Limb (tissue), 2 donors: ENCODE data around the gene ZNF615.
A peak's percentile ranks its signal among the peaks of the same experiment; 100 is the strongest.
"Not testable (repeated sequence)": the region's sequence is repeated elsewhere in the genome, so short reads cannot be mapped to it uniquely, and the experiment has no call there.

ENCODE experiments used
- DNase-seq, 2 donors: peaks; one replicate each; pipeline ENCODE4 v3.0.0-alpha.2; 2016; ENCODE audit errors: extremely low spot score in 2 of 2

The ZNF615 gene

DNA sequence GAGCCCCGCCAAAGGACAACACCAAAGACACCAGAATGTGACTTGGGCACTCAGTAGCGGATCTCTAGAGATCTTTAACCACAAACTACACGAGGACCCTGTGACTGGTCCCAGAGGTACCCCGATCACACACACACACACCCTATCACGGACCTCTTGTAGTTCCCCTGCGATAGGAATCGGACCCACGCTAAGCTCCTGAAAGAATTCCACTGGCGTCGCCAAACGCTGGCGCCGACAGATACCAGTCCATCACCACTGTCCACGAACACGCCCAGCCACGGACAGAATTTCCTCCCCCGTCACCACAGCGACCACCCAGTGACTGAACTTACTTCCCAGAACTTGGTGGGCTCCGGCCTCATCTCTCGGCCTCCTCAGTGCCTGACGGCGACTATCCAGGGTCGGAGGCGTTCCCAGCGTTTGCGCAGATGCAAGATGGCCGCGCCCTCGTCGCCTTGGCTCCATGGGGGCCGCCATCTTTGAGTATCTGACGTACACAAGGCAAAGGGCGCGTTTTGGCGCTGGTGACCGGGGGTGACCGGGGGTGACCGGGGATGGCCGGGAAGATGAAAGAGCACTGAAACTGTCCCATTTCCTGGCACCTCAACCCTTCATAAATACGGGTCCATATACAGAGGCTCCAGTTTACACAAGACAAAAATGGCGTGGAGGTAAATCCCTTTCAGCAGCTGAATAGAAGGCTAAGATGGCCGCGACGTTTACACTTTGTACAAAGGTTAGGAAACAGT, at the start of gene ZNF615:
ZNF615 (minus strand) TSS at position 406 of the 752 bp plus-strand sequence. CDS start 4,500 bp downstream, outside the sequence.
- DNase-seq = peak; percentile 86 to 94

DNA sequence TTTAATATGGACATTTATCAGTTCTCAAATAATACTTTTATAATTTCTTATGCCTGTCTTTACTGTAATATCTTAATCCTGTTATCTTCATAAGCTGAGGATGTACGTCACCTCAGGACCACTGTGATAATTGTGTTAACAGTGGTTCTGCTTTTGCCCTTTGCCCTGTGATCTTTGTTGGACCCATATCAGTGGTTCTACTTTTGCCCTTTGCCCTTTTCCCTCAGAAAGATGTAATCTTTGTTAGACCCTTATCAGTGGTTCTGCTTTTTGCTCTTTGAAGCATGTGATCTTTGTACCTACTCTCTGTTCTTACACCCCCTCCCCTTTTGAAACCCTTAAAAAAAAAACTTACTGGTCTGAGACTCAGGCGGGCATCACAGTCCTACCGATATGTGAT, 48.5 kb upstream of the ZNF615 start:
- not testable (repeated sequence) for DNase-seq

DNA sequence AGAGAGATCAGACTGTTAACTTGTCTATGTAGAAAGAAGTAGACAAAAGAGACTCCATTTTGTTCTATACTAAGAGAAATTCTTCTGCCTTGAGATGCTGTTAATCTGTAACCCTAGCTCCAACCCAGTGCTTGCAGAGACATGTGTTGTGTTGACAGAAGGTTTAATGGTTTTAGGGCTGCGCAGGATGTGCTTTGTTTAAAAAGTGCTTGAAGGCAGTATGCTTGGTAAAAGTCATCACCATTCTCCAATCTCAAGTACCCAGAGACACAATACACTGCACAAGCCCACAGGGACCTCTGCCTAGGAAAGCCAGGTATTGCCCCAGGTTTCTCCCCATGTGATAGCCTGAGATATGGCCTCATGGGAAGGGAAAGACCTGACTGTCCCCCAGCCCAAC, 43.7 kb upstream of the ZNF615 start:
- not testable (repeated sequence) for DNase-seq

DNA sequence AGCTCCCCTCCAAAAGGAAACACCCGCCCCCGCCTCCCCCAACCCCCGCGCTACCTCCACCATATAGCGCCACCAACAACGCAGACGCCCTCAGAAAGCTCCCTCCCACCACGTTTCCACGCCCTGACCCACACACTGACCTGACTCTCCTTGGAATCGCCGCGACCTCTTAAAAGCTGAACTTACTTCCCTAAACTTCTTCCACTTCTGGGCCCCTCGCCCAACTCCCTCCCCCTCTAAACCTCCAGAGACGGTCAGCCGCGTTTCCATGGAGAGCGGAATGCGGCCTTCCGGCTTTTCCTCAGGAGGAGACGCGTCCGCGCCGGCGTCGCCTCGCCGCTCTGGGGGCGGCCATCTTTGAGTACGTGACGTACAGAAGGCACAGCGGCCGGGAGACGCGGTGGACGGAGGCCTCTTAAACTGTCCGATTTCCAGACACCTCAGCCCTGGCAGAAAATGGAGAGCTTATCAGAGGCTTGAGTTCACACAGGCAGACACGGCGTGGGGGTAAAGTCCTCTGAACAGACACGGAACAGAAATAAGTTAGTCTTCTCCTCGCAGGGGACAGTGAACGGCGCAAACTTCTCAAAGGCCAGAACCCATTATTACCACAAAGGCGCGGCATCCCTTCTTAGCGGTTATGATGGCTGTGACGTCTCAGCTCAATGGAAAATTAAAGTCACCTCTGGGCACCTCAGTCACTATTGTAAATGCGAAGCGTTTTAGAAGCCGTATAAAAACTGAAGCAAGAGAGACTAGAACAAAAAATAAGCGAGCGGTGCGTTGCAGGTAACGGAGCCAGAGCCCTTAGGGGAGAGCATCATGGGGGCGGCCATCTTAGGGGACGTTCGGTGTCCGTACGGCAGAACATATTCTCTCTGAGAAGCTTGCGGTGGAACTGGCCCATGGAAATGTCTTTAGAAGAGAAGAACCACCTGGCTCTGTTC, 40.8 kb upstream of the ZNF615 start, which contains the start of gene ZNF432:
ZNF432 (minus strand) TSS at position 284 of the 947 bp plus-strand sequence. CDS start 1,970 bp downstream, outside the sequence.
- peak; percentile 92 to 96 for DNase-seq

DNA sequence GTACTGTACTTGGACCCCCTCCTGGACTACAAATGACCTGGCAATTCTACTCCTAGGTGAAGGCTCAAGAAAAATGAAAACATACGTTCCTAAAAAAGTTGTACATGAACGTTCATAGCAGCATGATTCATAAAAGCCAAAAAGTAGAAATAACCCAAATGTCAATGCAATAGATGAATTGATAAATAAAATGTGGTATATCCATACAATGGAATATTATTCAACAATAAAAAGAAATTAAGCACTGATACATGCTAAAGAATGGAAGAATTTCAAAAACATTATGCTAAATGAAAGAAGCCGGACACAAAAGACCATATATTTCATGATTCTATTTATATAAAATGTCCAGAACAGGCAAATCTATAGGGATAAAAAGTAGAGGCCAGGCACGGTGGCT, 31.2 kb upstream of the ZNF615 start:
- DNase-seq = no peak

DNA sequence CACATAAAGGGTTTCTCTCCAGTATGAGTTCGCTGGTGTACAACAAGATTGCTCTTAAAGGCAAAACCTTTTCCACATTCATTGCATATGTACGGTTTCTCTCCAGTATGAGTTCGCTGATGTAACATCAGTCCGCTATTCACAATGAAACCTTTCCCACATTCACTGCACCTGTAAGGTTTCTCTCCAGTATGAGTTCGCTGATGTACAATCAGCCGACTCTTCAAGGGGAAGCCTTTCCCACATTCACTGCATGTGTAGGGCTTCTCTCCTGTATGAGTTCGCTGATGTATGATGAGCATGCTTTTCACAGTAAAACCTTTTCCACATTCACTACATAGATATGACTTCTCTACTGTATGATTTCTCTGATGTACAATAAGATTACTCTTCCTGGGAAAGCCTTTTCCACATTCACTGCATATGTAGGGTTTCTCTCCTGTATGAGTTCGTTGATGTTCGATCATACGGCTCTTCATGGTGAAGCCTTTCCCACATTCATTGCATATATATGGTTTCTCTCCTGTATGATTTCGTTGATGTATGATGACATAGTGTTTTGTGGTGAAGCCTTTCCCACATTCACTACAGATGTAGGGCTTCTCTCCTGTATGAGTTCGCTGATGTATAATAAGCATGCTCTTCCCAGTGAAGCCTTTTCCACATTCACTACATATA, 26.2 kb upstream of the ZNF615 start:
- DNase-seq = no peak

DNA sequence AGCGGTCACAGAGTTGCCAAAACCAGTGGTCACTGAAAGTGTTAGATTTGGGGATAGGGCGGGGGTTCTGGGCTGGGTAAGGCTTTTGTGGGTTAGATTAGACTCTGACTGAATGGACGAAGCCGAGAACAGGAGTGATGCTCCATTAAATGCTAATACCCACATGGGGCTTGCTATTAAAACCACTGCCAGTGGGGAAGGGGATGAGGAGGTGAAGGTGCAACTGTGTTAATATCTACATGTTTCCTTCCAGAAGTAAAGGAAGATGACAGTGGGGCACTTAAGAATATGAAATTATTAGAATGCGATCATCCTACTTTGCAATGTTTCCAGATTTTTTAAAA, 20.7 kb upstream of the ZNF615 start:
- DNase-seq = no peak

DNA sequence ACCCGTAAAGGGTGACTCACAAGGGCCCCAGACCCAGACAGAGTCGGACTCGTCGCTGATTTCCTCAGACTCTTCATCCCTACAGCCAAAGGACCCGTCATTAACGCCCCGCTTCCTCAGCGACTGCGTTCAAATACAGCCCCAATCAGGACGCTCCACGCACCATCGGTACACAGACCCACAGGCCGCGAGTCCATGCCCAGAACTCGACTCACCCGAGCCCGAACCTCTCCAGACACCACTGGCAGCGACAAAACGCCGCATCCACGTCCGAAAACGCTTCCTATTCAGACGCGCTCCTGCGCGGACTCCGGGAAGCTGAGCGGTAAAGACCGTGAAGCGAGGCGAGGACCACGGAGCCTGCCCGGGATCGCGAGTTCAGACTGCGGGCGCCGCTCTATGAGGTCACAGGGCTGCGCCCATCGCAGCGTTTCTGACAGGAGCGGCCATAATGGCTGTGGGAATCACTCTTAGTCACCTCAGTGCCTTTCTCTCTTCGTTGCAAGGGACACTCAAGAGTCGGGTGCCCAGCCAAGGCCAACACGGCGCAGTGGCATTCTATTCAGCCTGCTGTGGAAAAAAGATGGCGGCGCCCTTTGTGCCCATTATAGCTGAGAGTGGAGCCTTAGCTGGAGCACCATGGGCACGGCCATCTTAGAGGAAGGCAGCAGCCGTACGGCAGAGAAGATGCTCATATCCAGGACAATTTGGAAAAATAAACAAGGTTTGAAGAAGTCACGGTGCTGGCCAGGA, 20.2 kb upstream of the ZNF615 start, which contains the start of gene ZNF614:
ZNF614 (minus strand) TSS at position 353 of the 753 bp plus-strand sequence. CDS start 2,634 bp downstream, outside the sequence.
- peak; percentile 92 to 94 for DNase-seq

DNA sequence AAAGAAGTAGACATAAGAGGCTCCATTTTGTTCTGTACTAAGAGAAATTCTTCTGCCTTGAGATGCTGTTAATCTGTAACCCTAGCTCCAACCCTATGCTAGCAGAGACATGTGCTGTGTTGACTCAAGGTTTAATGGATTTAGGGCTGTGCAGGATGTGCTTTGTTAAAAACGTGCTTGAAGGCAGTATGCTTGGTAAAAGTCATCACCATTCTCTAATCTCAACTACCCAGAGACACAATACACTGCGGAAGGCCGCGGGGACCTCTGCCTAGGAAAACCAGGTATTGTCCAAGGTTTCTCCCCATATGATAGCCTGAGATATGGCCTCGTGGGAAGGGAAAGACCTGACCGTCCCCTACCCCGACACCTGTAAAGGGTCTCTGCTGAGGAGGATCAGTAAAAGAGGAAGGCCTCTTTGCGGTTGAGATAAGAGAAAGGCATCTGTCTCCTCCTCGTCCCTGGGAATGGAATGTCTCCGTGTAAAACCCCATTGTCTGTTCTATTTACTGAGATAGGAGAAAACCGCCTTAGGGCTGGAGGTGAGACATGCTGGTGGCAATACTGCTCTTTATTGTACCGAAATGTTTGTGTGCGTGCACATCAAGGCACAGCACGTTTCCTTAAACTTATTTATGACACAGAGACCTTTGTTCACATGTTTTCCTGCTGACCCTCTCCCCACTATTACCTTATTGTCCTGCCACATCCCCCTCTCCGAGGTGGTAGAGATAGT, 18.4 kb upstream of the ZNF615 start:
- DNase-seq = not testable (repeated sequence)

DNA sequence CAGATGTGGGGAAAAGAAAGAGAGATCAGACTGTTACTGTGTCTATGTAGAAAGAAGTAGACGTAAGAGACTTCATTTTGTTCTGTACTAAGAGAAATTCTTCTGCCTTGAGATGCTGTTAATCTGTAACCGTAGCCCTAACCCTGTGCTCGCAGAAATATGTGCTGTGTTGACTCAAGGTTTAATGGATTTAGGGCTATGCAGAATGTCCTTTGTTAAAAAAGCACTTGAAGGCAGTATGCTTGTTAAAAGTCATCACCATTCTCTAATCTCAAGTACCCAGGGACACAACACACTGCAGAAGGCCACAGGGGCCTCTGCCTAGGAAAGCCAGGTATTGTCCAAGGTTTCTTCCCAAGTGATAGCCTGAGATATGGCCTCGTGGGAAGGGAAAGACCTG, 16.5 kb upstream of the ZNF615 start:
- DNase-seq = not testable (repeated sequence)

DNA sequence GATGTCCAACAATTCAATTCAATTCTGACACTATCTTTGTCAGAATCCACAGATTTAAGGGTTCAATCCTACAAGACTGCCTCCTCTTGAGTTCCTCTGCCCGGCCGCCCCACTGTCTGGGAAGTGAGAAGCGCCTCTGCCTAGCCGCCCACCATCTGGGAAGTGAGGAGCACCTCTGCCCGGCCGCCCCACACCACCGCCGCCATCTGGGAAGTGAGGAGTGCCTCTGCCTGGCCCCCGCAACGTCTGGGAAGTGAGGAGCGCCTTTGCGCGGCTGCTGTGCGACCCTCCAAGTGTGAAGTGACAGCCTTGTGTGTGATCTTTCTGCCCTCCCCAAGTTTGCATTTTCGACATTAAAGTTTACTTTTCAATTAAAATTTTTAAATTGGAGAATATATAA, 14.2 kb upstream of the ZNF615 start:
- no peak for DNase-seq

DNA sequence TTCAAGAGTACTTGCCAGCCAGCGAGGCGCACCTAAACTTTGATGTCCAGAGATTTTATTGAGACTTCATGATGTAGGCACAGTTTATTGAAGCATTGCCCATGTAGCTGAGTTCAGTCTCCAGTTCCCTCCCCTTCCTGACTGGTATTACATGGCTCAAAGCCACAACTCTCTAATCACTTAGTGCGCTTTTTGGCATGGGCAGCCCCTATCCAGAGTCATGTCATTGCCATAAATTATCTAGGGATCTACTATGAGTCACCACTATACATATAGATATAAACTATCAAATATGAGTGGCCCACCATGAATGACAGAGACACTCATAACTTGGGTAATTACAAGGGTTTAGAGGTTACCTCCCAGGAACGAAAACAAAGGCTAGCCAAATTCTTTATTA, 12.5 kb upstream of the ZNF615 start:
- no peak for DNase-seq

DNA sequence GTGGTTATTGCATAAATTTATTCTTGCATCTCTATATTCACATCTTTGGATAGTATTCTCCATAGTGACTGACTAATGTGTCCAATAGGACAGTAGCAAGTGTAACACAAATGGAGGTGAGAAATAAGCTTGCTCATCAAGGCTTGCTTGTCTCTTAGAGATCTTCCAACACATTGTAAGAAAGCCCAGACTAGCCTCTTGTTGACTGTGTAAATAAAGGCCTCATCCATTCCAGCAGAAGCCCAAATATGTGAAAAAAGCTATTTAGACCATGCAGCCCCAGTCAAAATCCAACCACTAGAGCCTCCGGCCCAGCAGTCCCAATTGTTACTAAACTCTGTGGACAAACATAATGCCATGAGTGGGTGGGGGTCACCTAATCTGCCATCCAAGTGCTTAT, 2.7 kb upstream of the ZNF615 start:
- no peak for DNase-seq

DNA sequence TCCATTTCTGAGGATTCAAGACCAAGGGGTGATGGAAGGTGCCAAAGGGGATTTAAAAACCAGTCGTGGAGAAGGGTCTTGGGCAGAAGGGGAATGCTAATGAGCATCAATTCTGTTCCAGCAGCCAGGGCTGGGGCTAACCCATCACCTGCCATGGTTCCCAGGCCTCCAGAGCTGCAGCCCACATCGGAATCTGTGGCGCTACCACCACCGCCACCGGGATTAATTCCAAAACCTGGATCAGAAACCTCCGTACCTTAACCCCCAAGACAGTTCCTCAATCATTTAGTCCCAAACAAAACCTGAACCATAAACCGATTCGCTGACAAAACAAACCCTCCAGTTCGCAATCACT, 583 bp downstream of the ZNF615 start:
- DNase-seq = peak; percentile 4 to 44

DNA sequence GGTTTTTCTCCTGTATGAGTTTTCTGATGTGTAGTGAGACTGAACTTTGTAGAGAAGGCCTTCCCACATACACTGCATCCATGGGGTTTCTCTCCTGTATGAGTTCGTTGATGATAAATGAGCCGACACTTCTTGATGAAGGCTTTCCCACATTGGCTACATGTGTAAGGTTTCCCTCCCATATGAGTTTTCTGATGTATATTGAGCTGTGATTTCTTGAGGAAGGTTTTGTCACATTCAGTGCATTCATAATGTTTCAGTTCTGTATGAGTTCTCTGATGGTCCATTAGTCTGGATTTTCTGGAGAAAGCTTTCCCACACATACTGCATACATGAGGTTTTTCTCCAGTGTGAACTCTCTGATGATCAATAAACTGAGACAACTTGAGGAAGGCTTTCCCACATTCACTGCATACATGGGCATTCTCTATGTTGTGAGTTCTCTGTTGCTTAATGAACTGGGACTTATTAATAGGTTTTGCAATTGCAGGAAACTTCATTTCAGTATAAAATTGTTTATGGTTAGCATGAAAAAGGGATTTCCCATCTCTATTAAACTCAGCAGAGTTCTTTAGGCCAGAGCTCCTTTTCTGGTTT, 13.9 kb downstream of the ZNF615 start:
- DNase-seq = no peak

DNA sequence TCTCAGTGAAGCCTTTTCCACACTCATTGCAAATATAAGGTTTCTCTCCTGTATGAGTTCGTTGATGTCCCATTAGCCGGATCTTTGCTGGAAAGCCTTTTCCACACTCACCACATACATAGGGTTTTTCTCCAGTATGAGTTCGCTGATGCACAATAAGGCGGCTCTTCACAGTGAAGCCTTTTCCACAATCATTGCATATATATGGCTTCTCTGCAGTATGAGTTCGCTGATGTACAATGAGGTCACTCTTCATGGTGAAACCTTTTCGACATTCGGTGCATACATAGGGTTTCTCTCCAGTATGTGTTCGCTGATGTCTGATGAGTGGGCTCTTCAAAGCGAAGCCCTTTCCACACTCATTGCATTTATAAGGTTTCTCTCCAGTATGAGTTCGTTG, 14.6 kb downstream of the ZNF615 start:
- DNase-seq = no peak

DNA sequence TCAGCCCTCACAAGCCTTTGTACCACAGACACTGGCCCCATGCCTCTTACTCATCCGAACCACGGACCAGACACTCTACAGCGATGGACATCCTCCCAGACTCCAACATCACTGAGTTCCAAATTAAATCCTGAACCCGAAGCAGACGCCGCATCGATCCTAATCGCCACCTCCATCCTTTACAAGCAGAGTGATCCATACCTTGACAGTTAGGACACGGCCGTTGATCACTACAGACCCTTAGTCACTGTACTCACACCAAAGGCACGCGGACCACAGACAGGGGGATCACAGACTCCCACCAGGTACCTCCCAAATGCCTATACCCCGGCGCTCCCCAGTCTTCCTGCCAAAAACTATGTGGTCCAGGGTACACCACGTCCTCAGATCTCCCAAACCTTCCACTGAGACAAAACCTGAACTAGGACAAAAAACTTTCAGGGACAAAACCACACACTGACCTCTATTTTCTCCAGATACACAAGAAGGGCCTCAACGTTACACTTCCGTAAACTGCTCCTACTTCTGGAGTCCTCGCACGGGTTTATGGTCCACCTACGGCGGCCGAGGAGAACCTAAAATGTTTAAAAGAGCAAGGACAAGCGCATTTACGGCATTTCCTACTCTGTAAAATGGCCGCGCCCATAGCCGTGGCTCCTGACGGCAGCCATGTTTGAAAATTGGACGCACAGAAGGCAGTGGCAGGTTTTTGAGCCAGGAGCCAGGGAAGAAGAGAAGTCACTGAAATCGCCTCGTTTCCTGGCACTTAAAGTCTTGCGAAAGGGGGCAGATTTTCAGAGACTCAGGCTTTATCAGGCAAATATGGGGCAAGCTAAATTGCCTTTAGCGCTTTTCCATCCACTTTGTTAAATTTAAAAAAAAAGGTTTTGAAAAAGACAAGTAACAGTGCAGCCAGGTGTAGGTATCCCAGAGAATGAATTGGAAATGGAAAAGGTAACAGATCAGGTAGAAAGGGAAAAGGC, 21.4 kb downstream of the ZNF615 start, which contains the start of gene ZNF350:
ZNF350 (minus strand) TSS at position 532 of the 983 bp plus-strand sequence. CDS start 12,480 bp downstream, outside the sequence.
- DNase-seq = peak; percentile 90 to 95

DNA sequence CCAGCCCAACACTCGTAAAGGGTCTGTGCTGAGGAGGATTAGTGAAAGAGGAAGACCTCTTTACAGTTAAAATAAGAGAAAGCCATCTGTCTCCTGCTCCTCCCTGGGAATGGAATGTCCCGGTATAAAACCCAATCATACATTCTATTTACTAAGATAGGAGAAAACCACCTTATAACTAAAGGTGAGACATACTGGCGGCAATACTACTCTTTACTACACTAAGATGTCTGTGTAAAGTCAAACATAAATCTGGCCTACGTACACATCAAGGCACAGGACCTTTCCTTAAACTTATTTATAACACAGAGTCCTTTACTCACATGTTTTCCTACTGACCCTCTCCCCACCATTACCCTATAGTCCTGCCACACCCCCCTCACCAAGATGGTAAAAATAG, 24.6 kb downstream of the ZNF615 start:
- no peak for DNase-seq

DNA sequence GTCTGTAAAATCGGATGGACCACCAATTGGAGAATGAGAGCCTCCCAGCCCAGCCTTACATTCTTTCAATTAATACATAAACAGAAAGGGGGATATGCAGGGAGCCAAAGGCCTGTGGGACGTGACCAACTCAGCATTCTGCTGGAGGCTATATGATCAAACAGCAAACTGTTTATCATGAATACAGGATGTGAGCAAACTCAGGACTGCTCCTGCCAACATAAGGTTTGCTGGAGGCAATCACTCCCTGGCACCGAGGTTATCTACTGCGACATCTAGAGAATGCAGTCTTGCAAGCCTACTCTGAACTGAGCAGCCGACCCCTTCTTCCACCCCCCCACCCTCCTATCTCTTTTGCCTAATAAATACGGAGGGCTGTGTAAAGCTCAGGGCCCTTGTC, 27.1 kb downstream of the ZNF615 start:
- DNase-seq = not testable (repeated sequence)
